Measurements from ENCODE around the gene IL20.
A peak's percentile ranks its signal among the peaks of the same experiment; 100 is the strongest.

Gene IL20

GRCh38 chr1:206864939-206865671 is at the start of gene IL20:
IL20 (plus strand) TSS chr1:206865623; CDS start chr1:206865853, 230 bp downstream.
- peak; percentile 12 for DNase-seq

GRCh38 chr1:206816390-206817287 is 48.8 kb upstream of the IL20 start:
- DNase-seq, result no peak

GRCh38 chr1:206821493-206821892 is 43.9 kb upstream of the IL20 start:
- DNase-seq, result no peak

- no peak for DNase-seq
Observed at GRCh38 chr1:206823727-206824126, 41.7 kb upstream of the IL20 start.

GRCh38 chr1:206824331-206824730 is 41.1 kb upstream of the IL20 start:
- DNase-seq, result peak; percentile 26

- DNase-seq, result no peak
Observed at GRCh38 chr1:206826394-206826793, 39.0 kb upstream of the IL20 start.

GRCh38 chr1:206828061-206828460 is 37.4 kb upstream of the IL20 start:
- DNase-seq, result no peak

GRCh38 chr1:206828765-206829164 is 36.7 kb upstream of the IL20 start:
- no peak for DNase-seq

GRCh38 chr1:206829282-206829681 is 36.1 kb upstream of the IL20 start:
- DNase-seq, result no peak

GRCh38 chr1:206829875-206830274 is 35.5 kb upstream of the IL20 start:
- peak; percentile 42 for DNase-seq

GRCh38 chr1:206831650-206832049 is 33.8 kb upstream of the IL20 start:
- DNase-seq, result no peak

GRCh38 chr1:206832352-206832880 is 33.0 kb upstream of the IL20 start:
- DNase-seq, result no peak

GRCh38 chr1:206833106-206833680 is 32.2 kb upstream of the IL20 start:
- DNase-seq, result peak; percentile 38

GRCh38 chr1:206833801-206834200 is 31.6 kb upstream of the IL20 start:
- no peak for DNase-seq

- DNase-seq, result no peak
Observed at GRCh38 chr1:206834217-206834616, 31.2 kb upstream of the IL20 start.

GRCh38 chr1:206834711-206835110 is 30.7 kb upstream of the IL20 start:
- no peak for DNase-seq

- DNase-seq, result no peak
Observed at GRCh38 chr1:206835186-206835585, 30.2 kb upstream of the IL20 start.

GRCh38 chr1:206836111-206836510 is 29.3 kb upstream of the IL20 start:
- DNase-seq, result no peak

- DNase-seq, result no peak
Observed at GRCh38 chr1:206839006-206839560, 26.3 kb upstream of the IL20 start.

GRCh38 chr1:206839857-206840256 is 25.6 kb upstream of the IL20 start:
- DNase-seq, result no peak

GRCh38 chr1:206841609-206842323 is 23.7 kb upstream of the IL20 start:
- DNase-seq, result no peak

GRCh38 chr1:206842854-206843253 is 22.6 kb upstream of the IL20 start:
- DNase-seq, result no peak

Measured in KG1 (cell line).